ENCODE results near the gene RFX5. TPM values are rescaled to one million over a fixed set of nuclear protein-coding genes. Genes with fewer than 3 reads are reported as not detected.
"Not testable (repeated sequence)": the region's sequence is repeated elsewhere in the genome, so short reads cannot be mapped to it uniquely, and the experiment has no call there.

The RFX5 gene
- total RNA-seq, 4 donors from 2014 or later: 20.1 to 50.6 (median 24.4) TPM

GRCh38 chr1:151361883-151362282 is 14.8 kb upstream of the RFX5 start:
- TF ChIP-seq, protein P1, sequence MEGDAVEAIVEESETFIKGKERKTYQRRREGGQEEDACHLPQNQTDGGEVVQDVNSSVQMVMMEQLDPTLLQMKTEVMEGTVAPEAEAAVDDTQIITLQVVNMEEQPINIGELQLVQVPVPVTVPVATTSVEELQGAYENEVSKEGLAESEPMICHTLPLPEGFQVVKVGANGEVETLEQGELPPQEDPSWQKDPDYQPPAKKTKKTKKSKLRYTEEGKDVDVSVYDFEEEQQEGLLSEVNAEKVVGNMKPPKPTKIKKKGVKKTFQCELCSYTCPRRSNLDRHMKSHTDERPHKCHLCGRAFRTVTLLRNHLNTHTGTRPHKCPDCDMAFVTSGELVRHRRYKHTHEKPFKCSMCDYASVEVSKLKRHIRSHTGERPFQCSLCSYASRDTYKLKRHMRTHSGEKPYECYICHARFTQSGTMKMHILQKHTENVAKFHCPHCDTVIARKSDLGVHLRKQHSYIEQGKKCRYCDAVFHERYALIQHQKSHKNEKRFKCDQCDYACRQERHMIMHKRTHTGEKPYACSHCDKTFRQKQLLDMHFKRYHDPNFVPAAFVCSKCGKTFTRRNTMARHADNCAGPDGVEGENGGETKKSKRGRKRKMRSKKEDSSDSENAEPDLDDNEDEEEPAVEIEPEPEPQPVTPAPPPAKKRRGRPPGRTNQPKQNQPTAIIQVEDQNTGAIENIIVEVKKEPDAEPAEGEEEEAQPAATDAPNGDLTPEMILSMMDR (IDR thresholded peaks at IDR 0.05): no peak
- DNase-seq (ENCODE audit: low spot score) (no peak), ATAC-seq (ENCODE audit: low FRiP score) (no peak)

- ATAC-seq (ENCODE audit: low FRiP score) (no peak), DNase-seq (ENCODE audit: low spot score) (no peak)
- TF ChIP-seq, protein P1 (IDR thresholded peaks at IDR 0.05): no peak
Observed at GRCh38 chr1:151356696-151357095, 9.6 kb upstream of the RFX5 start.

DNA sequence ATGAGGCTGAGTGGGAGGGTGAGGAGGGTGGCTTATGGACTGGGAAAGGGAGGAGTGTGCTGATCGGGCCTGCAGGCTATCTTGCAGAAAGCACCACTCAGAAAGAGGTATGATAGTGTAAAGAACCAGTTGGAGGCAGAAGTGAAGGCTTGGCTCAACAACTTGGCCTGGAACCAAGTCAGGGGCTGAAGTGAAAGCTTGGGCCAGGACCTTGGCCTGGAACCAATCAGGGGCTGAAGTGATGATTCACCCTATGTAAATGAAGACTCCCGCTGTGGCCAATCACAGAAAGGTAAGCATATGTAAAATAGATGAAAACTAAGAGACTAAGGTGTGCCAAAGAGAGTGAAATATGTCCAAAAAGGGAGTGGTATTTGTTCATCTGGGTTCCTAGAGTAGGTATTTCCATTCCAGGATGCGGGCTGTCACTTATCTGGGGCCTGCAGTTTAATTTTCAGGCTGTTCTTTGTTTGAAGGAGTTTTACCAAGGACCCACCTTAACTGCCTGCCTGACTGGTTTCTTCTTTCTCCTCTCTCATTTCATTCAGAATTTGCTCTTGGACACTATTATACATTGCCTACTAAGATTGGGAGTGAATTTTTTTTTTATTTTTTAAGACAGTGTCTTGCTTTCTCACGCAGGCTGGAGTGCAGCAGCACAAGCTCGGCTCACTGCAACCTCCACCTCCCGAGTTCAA is 5.1 kb upstream of the RFX5 start:
- no peak for ATAC-seq (ENCODE audit: low FRiP score)
- DNase-seq (ENCODE audit: low spot score): no peak
- TF ChIP-seq, protein P1 (IDR thresholded peaks at IDR 0.05): no peak

GRCh38 chr1:151350323-151350722 is 3.3 kb upstream of the RFX5 start:
- ATAC-seq (ENCODE audit: low FRiP score); DNase-seq (ENCODE audit: low spot score): not testable (repeated sequence)

GRCh38 chr1:151347523-151348246 is 633 bp upstream of the RFX5 start:
- DNase-seq (ENCODE audit: low spot score): no peak
- TF ChIP-seq, protein P1 (IDR thresholded peaks at IDR 0.05): no peak
- ATAC-seq (ENCODE audit: low FRiP score): no peak

DNA sequence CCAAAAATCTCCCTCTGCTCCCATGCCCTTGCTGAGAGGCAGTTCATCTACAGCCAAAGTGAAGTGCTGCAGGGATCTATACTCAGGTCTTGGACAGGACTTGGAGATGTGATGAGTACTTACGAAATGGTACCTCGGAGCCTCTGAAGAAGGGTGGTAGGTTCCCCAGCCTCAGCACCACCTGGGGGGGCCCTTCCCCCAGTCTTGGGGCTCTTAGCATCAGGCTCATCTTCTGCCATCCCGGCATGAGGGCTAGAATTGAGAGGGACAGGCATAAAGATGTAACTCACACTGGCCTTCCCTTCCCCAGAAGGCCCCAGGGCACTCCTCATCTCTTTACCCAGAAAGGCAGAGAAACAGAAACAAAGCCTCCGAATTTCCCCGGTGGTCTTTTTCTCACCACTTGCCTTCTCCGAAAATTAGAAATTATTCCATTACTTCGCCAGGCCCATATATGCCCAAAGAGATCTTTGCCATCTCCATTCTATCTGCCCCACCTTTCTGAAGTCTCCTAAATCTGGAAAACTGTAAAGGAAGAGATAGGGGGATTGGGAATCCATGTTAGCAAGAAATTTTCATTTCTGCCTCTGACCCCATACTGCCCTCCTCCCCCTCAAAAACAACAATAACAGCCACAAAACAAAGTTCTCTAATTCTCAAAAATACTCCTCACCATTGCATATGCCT is 827 bp downstream of the RFX5 start:
- TF ChIP-seq, protein P1 (IDR thresholded peaks at IDR 0.05): no peak
- DNase-seq (ENCODE audit: low spot score) (no peak), ATAC-seq (ENCODE audit: low FRiP score) (no peak)

GRCh38 chr1:151344291-151344690 is 2.8 kb downstream of the RFX5 start:
- DNase-seq (ENCODE audit: low spot score): no peak
- TF ChIP-seq, protein P1 (IDR thresholded peaks at IDR 0.05): no peak
- no peak for ATAC-seq (ENCODE audit: low FRiP score)

Data from omental fat pad (tissue), 4 donors.